Caco-2 (cell line): ENCODE data around the gene KCNT2. TPM values are rescaled to one million over a fixed set of nuclear protein-coding genes. Genes with fewer than 3 reads are reported as not detected.

ENCODE experiments used
- BruUV-seq: library from RNA; stranded (reverse); fragments of 400-500 nt; replicated peaks from 2 replicates; lab custom pipeline; 2021; lab: Mats Ljungman, UMichigan
- CTCF ChIA-PET: fragments of 300-600 bp; sonication (Branson Sonifier 250); formaldehyde crosslinking; loops from one replicate; lab custom pipeline; 2022; ENCODE audit warnings: antibody characterized with exemption; lab: Charles Lee
- POLR2A ChIA-PET: fragments of 300-600 bp; sonication (Branson Sonifier 250); formaldehyde crosslinking; loops from one replicate; lab custom pipeline; 2022; ENCODE audit warnings: antibody characterized with exemption; lab: Charles Lee
- DNase-seq, 2 experiments: peaks; one replicate each; pipeline versions ENCODE4 v3.0.0 to v3.0.0-alpha.2; 2020 to 2022
- H3K27me3 ChIP-seq: replicated peaks from 2 replicates; pipeline ENCODE4 v1.6.0; 2011; ENCODE audit warnings: low read length; ENCODE audit not compliant: control insufficient read depth, insufficient read depth
- H3K36me3 ChIP-seq: 2 replicates; pipeline ENCODE4 v1.5.1; 2011; ENCODE audit warnings: low read length; ENCODE audit not compliant: control insufficient read depth, insufficient read depth
- H3K4me1 ChIP-seq: fragments of 250-450 bp; sonication (Bioruptor Pico); 2 replicates; pipeline ENCODE4 v1.5.1; 2020; ENCODE audit warnings: mild to moderate bottlenecking
- H3K4me3 ChIP-seq: 2 replicates; pipeline ENCODE4 v1.5.1; 2011; ENCODE audit warnings: low read depth, mild to moderate bottlenecking, control low read depth, low read length
- H3K9me3 ChIP-seq: fragments of 250-450 bp; sonication (Bioruptor Pico); 2 replicates; pipeline ENCODE4 v1.5.1; 2020; ENCODE audit warnings: mild to moderate bottlenecking, moderate library complexity
- H3K27ac Mint-ChIP-seq: one replicate; pipeline ENCODE4 v1.8.0; 2022; ENCODE audit warnings: mixed read lengths; ENCODE audit not compliant: unreplicated experiment
- H3K27me3 Mint-ChIP-seq: one replicate; pipeline ENCODE4 v1.8.0; 2022; ENCODE audit warnings: mixed read lengths; ENCODE audit not compliant: insufficient read depth, unreplicated experiment
- H3K36me3 Mint-ChIP-seq: one replicate; pipeline ENCODE4 v1.8.0; 2022; ENCODE audit warnings: mild to moderate bottlenecking, mixed read lengths; ENCODE audit not compliant: insufficient read depth, unreplicated experiment
- H3K4me1 Mint-ChIP-seq: one replicate; pipeline ENCODE4 v1.8.0; 2022; ENCODE audit warnings: low read depth, mixed read lengths; ENCODE audit not compliant: unreplicated experiment
- H3K4me3 Mint-ChIP-seq: one replicate; pipeline ENCODE4 v1.8.0; 2022; ENCODE audit warnings: mild to moderate bottlenecking, moderate library complexity, mixed read lengths; ENCODE audit not compliant: unreplicated experiment
- H3K9me3 Mint-ChIP-seq: one replicate; pipeline ENCODE4 v1.8.0; 2022; ENCODE audit warnings: mixed read lengths; ENCODE audit not compliant: unreplicated experiment
- CTCF ChIP-seq, 2 experiments: fragments of 200-600 bp in 1 of 2; IDR thresholded peaks; 1 replicate in 1 of 2; 2 replicates in 1 of 2; pipeline versions ENCODE4 v1.5.1 to v1.8.0; 2011 to 2022; ENCODE audit warnings: antibody characterized with exemption in 1 of 2, control low read depth in 1 of 2, inconsistent platforms in 1 of 2, low read depth in 1 of 2, low read length in 1 of 2, mild to moderate bottlenecking in 1 of 2, moderate library complexity in 1 of 2; ENCODE audit not compliant: insufficient read depth in 1 of 2, severe bottlenecking in 1 of 2, unreplicated experiment in 1 of 2
- intact Hi-C: fragments of 100-400 bp; cut with micrococcal nuclease; formaldehyde crosslinking; loops from one replicate; pipeline ENCODE4 v1.10.0; 2022; ENCODE audit not compliant: unreplicated experiment
- total RNA-seq: library from RNA; stranded (reverse); gene quantifications from 2 replicates; pipeline ENCODE4 v1.2.3, GENCODE V29; 2022

KCNT2 gene
- total RNA-seq, 1 experiment from 2014 or later = not detected

- H3K4me1 Mint-ChIP-seq = no peaks in the 10 kb centered on the region
- BruUV-seq = no TSS peak
- intact Hi-C loops = no loop called here
- Histone ChIP-seq H3K27me3 (no peaks in the 10 kb centered on the region), H3K9me3 (no peaks in the 10 kb centered on the region), H3K36me3 (no peaks in the 10 kb centered on the region), H3K4me1 (no peaks in the 10 kb centered on the region), H3K4me3 (no peak overlapping the region)
- no peak for DNase-seq
- H3K4me3 Mint-ChIP-seq = no peak overlapping the region
- CTCF ChIA-PET = no interaction called here
- no peaks in the 10 kb centered on the region for H3K36me3 Mint-ChIP-seq
- TF ChIP-seq CTCF (IDR thresholded peaks at IDR 0.05; ENCODE audit: insufficient read depth in 1 of 2, low read depth in 1 of 2, low read length in 1 of 2, severe bottlenecking in 1 of 2, unreplicated experiment in 1 of 2) = no peak
- POLR2A ChIA-PET = no interaction called here
- peaks cover 4% of the 10 kb centered on the region for H3K27me3 Mint-ChIP-seq
- no peak overlapping the region for H3K27ac Mint-ChIP-seq
- H3K9me3 Mint-ChIP-seq = no peaks in the 10 kb centered on the region
These were observed 1.1 kb upstream of the KCNT2 start for GRCh38 chr1:196609370-196609737.

DNA sequence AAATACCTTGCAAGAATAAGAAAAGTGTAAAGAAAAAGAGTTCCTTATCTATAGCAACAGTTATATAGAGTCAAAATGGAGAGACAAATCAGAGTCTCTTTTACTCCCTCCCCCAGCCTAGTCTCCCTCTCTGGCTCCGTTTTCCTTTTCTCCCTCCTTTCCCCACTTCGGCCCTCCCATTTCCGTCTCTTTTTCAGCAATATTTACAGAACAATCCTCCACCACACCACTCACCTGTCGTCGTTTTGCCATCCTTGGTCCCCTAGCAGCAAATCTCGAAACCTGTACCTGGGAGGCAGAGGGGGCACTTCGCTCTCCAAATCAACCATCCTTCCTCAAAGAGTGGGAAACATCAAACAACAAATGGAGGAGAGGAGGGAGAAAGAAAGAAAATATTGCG, 259 bp downstream of the KCNT2 start:
- Histone ChIP-seq H3K9me3 (no peaks in the 10 kb centered on the region), H3K36me3 (no peaks in the 10 kb centered on the region), H3K4me3 (no peak overlapping the region), H3K4me1 (no peaks in the 10 kb centered on the region), H3K27me3 (no peaks in the 10 kb centered on the region)
- H3K27me3 Mint-ChIP-seq = no peaks in the 10 kb centered on the region
- no peak for DNase-seq
- no peaks in the 10 kb centered on the region for H3K4me1 Mint-ChIP-seq
- POLR2A ChIA-PET = no interaction called here
- no peaks in the 10 kb centered on the region for H3K36me3 Mint-ChIP-seq
- no peak for TF ChIP-seq CTCF (IDR thresholded peaks at IDR 0.05; ENCODE audit: insufficient read depth in 1 of 2, low read depth in 1 of 2, low read length in 1 of 2, severe bottlenecking in 1 of 2, unreplicated experiment in 1 of 2)
- H3K4me3 Mint-ChIP-seq = no peak overlapping the region
- H3K27ac Mint-ChIP-seq = no peak overlapping the region
- CTCF ChIA-PET = no interaction called here
- no TSS peak for BruUV-seq
- H3K9me3 Mint-ChIP-seq = no peaks in the 10 kb centered on the region
- intact Hi-C loops = no loop called here

- Mint-ChIP-seq H3K4me3 (no peak overlapping the region), H3K4me1 (no peaks in the 10 kb centered on the region), H3K9me3 (no peaks in the 10 kb centered on the region), H3K27me3 (no peaks in the 10 kb centered on the region), H3K27ac (no peak overlapping the region), H3K36me3 (no peaks in the 10 kb centered on the region)
- Histone ChIP-seq H3K27me3 (no peaks in the 10 kb centered on the region), H3K4me1 (no peaks in the 10 kb centered on the region), H3K4me3 (no peak overlapping the region), H3K36me3 (no peaks in the 10 kb centered on the region), H3K9me3 (no peaks in the 10 kb centered on the region)
- BruUV-seq = no TSS peak
- DNase-seq = no peak
- no peak for TF ChIP-seq CTCF (IDR thresholded peaks at IDR 0.05; ENCODE audit: insufficient read depth in 1 of 2, low read depth in 1 of 2, low read length in 1 of 2, severe bottlenecking in 1 of 2, unreplicated experiment in 1 of 2)
- intact Hi-C loops = no loop called here
- CTCF ChIA-PET = no interaction called here
- POLR2A ChIA-PET = no interaction called here
These were observed 4.6 kb downstream of the KCNT2 start for GRCh38 chr1:196603651-196604050.
